GM23338 (cell line): ENCODE results near the gene DPEP2NB. TPM values are rescaled to one million over a fixed set of nuclear protein-coding genes. Genes with fewer than 3 reads are reported as not detected.

Experiments used
- ATAC-seq: fragments of 200-7000 bp; cut with Tn5 transposase; 3 replicates; pipeline ENCODE4 v1.9.1; 2020
- DNase-seq: peaks from one replicate; pipeline ENCODE4 v3.0.0-alpha.2; 2015; ENCODE audit warnings: low spot score
- H2AFZ ChIP-seq: fragments of 200-600 bp; sonication (generic); 2 replicates; pipeline ENCODE4 v1.8.0; 2016; ENCODE audit warnings: antibody characterized with exemption, mild to moderate bottlenecking, moderate library complexity
- H3F3A ChIP-seq: fragments of 200-600 bp; sonication (generic); replicated peaks from 2 replicates; pipeline ENCODE4 v1.8.0; 2017; ENCODE audit warnings: antibody characterized with exemption, mixed run types, low read depth
- H3K27ac ChIP-seq: fragments of 200-600 bp; sonication (generic); 2 replicates; pipeline ENCODE4 v1.6.1; 2016; ENCODE audit warnings: low read depth
- H3K27me3 ChIP-seq: fragments of 200-600 bp; sonication (generic); 2 replicates; pipeline ENCODE4 v1.8.0; 2016; ENCODE audit warnings: mild to moderate bottlenecking, mixed run types, moderate library complexity; ENCODE audit not compliant: insufficient read depth
- H3K36me3 ChIP-seq: fragments of 200-600 bp; sonication (generic); 2 replicates; pipeline ENCODE4 v1.8.0; 2016; ENCODE audit warnings: mild to moderate bottlenecking; ENCODE audit not compliant: insufficient read depth
- H3K4me1 ChIP-seq: fragments of 200-600 bp; sonication (generic); 2 replicates; pipeline ENCODE4 v1.8.0; 2016; ENCODE audit warnings: mild to moderate bottlenecking, moderate library complexity; ENCODE audit not compliant: insufficient read depth
- H3K4me2 ChIP-seq: fragments of 200-600 bp; sonication (generic); 2 replicates; pipeline ENCODE4 v1.7.1; 2017; ENCODE audit warnings: mixed run types
- H3K4me3 ChIP-seq: fragments of 200-600 bp; sonication (generic); 2 replicates; pipeline ENCODE4 v1.6.1; 2016; ENCODE audit warnings: mixed run types
- H3K79me2 ChIP-seq: fragments of 200-600 bp; sonication (generic); replicated peaks from 2 replicates; pipeline ENCODE4 v1.8.0; 2017; ENCODE audit warnings: mild to moderate bottlenecking; ENCODE audit not compliant: insufficient read depth
- H3K9me2 ChIP-seq: fragments of 200-600 bp; sonication (generic); 2 replicates; pipeline ENCODE4 v1.8.0; 2017; ENCODE audit not compliant: insufficient read depth
- H4K20me1 ChIP-seq: fragments of 200-600 bp; sonication (generic); replicated peaks from 2 replicates; pipeline ENCODE4 v1.8.0; 2017; ENCODE audit warnings: mild to moderate bottlenecking; ENCODE audit not compliant: insufficient read depth
- H3K27ac Mint-ChIP-seq: 2 replicates; pipeline ENCODE4 v1.8.0; 2020; ENCODE audit warnings: inconsistent platforms, mild to moderate bottlenecking, moderate library complexity, mixed read lengths
- H3K27me3 Mint-ChIP-seq: 3 replicates; pipeline ENCODE4 v1.8.0; 2022; ENCODE audit warnings: low read depth, mild to moderate bottlenecking, moderate library complexity, mixed read lengths, inconsistent platforms; ENCODE audit not compliant: insufficient read depth, poor library complexity
- H3K36me3 Mint-ChIP-seq: 3 replicates; pipeline ENCODE4 v1.8.0; 2021; ENCODE audit warnings: low read depth, mild to moderate bottlenecking, inconsistent platforms, moderate library complexity, mixed read lengths
- H3K4me1 Mint-ChIP-seq: 3 replicates; pipeline ENCODE4 v1.8.0; 2020; ENCODE audit warnings: mild to moderate bottlenecking, inconsistent platforms, mixed read lengths
- H3K4me3 Mint-ChIP-seq: 3 replicates; pipeline ENCODE4 v1.8.0; 2021; ENCODE audit warnings: moderate library complexity, mild to moderate bottlenecking, inconsistent platforms, mixed read lengths
- H3K9me3 Mint-ChIP-seq: 3 replicates; pipeline ENCODE4 v1.8.0; 2020; ENCODE audit warnings: moderate library complexity, mild to moderate bottlenecking, inconsistent platforms, mixed read lengths
- CREB1 ChIP-seq: fragments of 250-450 bp; sonication (Bioruptor Pico); IDR thresholded peaks from 2 replicates; pipeline ENCODE4 v1.5.0; 2020; ENCODE audit warnings: low read depth, mild to moderate bottlenecking, moderate library complexity
- EZH2phosphoT487 ChIP-seq: fragments of 200-600 bp; sonication (generic); IDR thresholded peaks from one replicate; pipeline ENCODE4 v1.8.1; 2018; ENCODE audit warnings: antibody characterized with exemption; ENCODE audit not compliant: unreplicated experiment
- JUNB ChIP-seq: IDR thresholded peaks from one replicate; pipeline ENCODE4 v1.6.1; 2016; ENCODE audit warnings: antibody characterized with exemption; ENCODE audit not compliant: unreplicated experiment
- POLR2AphosphoS5 ChIP-seq: IDR thresholded peaks from 2 replicates; pipeline ENCODE4 v1.6.1; 2016; ENCODE audit warnings: antibody characterized with exemption, low read depth
- STAT1 ChIP-seq: IDR thresholded peaks from one replicate; pipeline ENCODE4 v1.6.1; 2016; ENCODE audit warnings: antibody characterized with exemption; ENCODE audit not compliant: unreplicated experiment
- ZNF114 ChIP-seq: fragments of 250-450 bp; sonication (Bioruptor Pico); IDR thresholded peaks from 2 replicates; pipeline ENCODE4 v1.5.0; 2020; ENCODE audit warnings: mild to moderate bottlenecking, moderate library complexity
- ZNF462 ChIP-seq: fragments of 250-450 bp; sonication (Bioruptor Pico); IDR thresholded peaks from 2 replicates; pipeline ENCODE4 v1.5.0; 2020; ENCODE audit warnings: mild to moderate bottlenecking, moderate library complexity
- polyA plus RNA-seq: library from polyadenylated mRNA; unstranded; fragments of >200 nt; fragmentation: Nextera tagmentation; extraction: Ambion mirVana; gene quantifications from 2 replicates; pipeline ENCODE4 v1.2.1, GENCODE V29; 2016
- total RNA-seq: library from RNA; depleted of rRNA; stranded (reverse); fragments of >200 nt; shearing (Covaris generic); gene quantifications from 2 replicates; pipeline ENCODE4 v1.2.3, GENCODE V29; 2014

DPEP2NB gene
- total and polyA plus RNA-seq, 2 experiments from 2014 or later, result not detected

DNA sequence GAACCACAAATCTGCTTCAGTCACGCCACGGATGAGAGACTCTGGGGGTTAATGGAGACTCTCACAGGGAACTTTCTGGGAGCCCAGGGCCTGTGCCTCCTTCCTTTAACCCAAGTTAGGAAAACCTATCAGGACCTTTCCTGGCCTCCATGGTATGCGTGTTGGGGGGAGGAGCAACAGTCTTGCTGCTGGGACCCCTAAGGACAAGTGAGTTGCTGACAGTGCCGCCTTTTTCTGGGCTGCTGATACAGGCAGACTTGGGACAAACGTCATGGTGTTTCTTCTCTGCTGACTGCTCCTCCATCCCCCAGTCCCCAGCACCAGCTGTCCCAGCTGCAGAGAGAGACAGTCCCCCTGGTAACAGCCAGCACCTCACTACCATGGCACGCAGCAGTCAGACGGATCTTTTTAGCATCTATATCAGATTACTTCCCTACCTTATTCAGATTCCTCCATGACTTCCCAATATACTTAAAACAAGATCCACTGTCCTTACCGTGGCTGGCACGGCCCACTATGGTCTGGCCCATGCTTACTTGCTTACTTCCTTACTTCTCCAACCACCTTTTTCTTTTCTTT lies 6.5 kb downstream of the DPEP2NB start (continued):
- TF ChIP-seq ZNF462 (CRISPR knock-in tag) (no peak), POLR2AphosphoS5 (no peak), CREB1 (no peak), EZH2phosphoT487 (no peak), STAT1 (no peak), JUNB (no peak)

- Histone ChIP-seq H3F3A (no peaks in the 10 kb centered on the region), H3K4me2 (no peak overlapping the region)
- no peaks in the 10 kb centered on the region for H3K9me3 Mint-ChIP-seq
These were observed 9.9 kb downstream of the DPEP2NB start for GRCh38 chr16:68005786-68006286.

More at GRCh38 chr16:68005786-68006286, 9.9 kb downstream of the DPEP2NB start:
- Mint-ChIP-seq H3K27ac (peak overlapping the region; percentile 79), H3K4me3 (no peak overlapping the region), H3K36me3 (no peaks in the 10 kb centered on the region), H3K27me3 (peaks cover 10% of the 10 kb centered on the region), H3K4me1 (peaks cover 15% of the 10 kb centered on the region)
- H4K20me1 ChIP-seq, result no peaks in the 10 kb centered on the region
- TF ChIP-seq ZNF114, result no peak
- ATAC-seq, result peak; percentile 81
- 0 out of 2 replicates have a peak, but pooled peaks cover 4% of the 10 kb centered on the region for H3K9me2 ChIP-seq
- DNase-seq, result peak; percentile 29
- H2AFZ ChIP-seq, result peak overlapping the region; percentile 92
- no peaks in the 10 kb centered on the region for H3K27me3 ChIP-seq
- H3K4me3 ChIP-seq, result no peak overlapping the region
- no peaks in the 10 kb centered on the region for H3K36me3 ChIP-seq
- H3K27ac ChIP-seq, result no peak overlapping the region
- no peaks in the 10 kb centered on the region for H3K79me2 ChIP-seq
- H3K4me1 ChIP-seq, result no peaks in the 10 kb centered on the region
